GM23248 (cell line): ENCODE data around the gene RPL13.

Source experiments
- EZH2 ChIP-seq: fragments of 200-600 bp; sonication (generic); IDR thresholded peaks from 2 replicates; pipeline ENCODE4 v1.6.1; 2018; ENCODE audit warnings: antibody characterized with exemption, mild to moderate bottlenecking; ENCODE audit not compliant: insufficient read depth, poor library complexity, severe bottlenecking
- EZH2phosphoT487 ChIP-seq: fragments of 200-600 bp; sonication (generic); IDR thresholded peaks from 2 replicates; pipeline ENCODE4 v1.6.1; 2018; ENCODE audit warnings: antibody characterized with exemption, moderate library complexity, mild to moderate bottlenecking, low read depth; ENCODE audit not compliant: insufficient read depth

DNA sequence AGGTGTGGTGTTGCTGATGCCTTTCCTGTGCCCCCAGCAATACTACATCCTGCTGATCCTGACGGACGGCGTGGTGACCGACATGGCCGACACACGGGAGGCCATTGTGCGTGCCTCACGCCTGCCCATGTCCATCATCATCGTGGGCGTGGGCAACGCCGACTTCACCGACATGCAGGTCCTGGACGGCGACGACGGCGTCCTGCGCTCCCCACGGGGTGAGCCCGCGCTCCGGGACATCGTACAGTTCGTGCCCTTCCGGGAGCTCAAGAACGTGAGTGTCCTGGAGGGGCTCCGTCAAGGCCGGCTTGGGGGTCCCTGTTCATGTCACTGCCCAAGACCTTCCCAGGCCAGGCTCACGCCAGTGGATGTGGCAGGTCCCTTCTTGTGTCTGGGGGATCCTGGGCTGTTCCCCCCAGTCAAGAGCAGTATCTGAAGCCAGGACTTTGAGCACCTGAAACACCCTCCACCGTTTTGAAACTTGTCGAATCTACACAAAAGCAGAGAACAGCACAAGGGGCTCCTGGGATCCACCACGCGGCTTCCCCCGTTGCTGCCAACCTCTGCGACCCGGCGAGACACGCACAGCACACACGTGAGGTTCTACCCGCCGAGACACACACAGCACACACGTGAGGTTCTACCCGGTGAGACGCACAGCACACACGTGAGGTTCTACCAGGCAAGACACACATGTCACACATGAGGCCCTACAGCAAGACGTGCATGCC is 35.0 kb downstream of the RPL13 start:
- no peak for TF ChIP-seq EZH2phosphoT487
- TF ChIP-seq EZH2, result no peak
